CD8-positive, alpha-beta memory T cell (primary cell): ENCODE results near the gene WDCP. TPM values are rescaled to one million over a fixed set of nuclear protein-coding genes. Genes with fewer than 3 reads are reported as not detected.
A peak's percentile ranks its signal among the peaks of the same experiment; 100 is the strongest.
"Not testable (repeated sequence)": the region's sequence is repeated elsewhere in the genome, so short reads cannot be mapped to it uniquely, and the experiment has no call there.

Experiments used
- CTCF ChIA-PET: fragments of 350-600 bp; sonication (Branson Sonifier 250); formaldehyde crosslinking; loops from one replicate; lab custom pipeline; 2021; ENCODE audit warnings: antibody characterized with exemption; lab: Charles Lee
- POLR2A ChIA-PET: fragments of 350-600 bp; sonication (Branson Sonifier 250); formaldehyde crosslinking; loops from one replicate; lab custom pipeline; 2021; ENCODE audit warnings: antibody characterized with exemption; lab: Charles Lee
- DNase-seq, 5 donors: peaks; one replicate each; pipeline versions ENCODE4 v3.0.0 to v3.0.0-alpha.2; 2020 to 2022; ENCODE audit warnings: mixed read lengths in 1 of 5
- H3K27ac ChIP-seq: one replicate; pipeline ENCODE4 v1.7.0; 2013; ENCODE audit warnings: low read depth, mild to moderate bottlenecking, low read length, moderate library complexity
- H3K27me3 ChIP-seq: 2 replicates; pipeline ENCODE4 v1.7.0; 2013; ENCODE audit warnings: low read length, mild to moderate bottlenecking; ENCODE audit not compliant: insufficient read depth, poor library complexity, severe bottlenecking
- H3K36me3 ChIP-seq: 2 replicates; pipeline ENCODE4 v1.7.0; 2013; ENCODE audit warnings: mild to moderate bottlenecking, low read length, moderate library complexity; ENCODE audit not compliant: insufficient read depth
- H3K4me1 ChIP-seq: 2 replicates; pipeline ENCODE4 v1.7.0; 2013; ENCODE audit warnings: mild to moderate bottlenecking, low read length, moderate library complexity; ENCODE audit not compliant: insufficient read depth
- H3K4me3 ChIP-seq: 2 replicates; pipeline ENCODE4 v1.7.0; 2013; ENCODE audit warnings: mild to moderate bottlenecking, low read length
- H3K9me3 ChIP-seq: 2 replicates; pipeline ENCODE4 v1.7.0; 2013; ENCODE audit warnings: mild to moderate bottlenecking, low read length
- H3K27ac Mint-ChIP-seq, 8 donors: one replicate each; pipeline ENCODE4 v1.8.0; 2020 to 2021; ENCODE audit warnings: mixed read lengths in 8 of 8, mild to moderate bottlenecking in 6 of 8, inconsistent platforms in 3 of 8, moderate library complexity in 3 of 8
- H3K27me3 Mint-ChIP-seq, 2 donors: one replicate each; pipeline ENCODE4 v1.8.0; 2020 to 2021; ENCODE audit warnings: mixed read lengths in 2 of 2, mild to moderate bottlenecking in 1 of 2, moderate library complexity in 1 of 2
- H3K36me3 Mint-ChIP-seq, 3 donors: one replicate each; pipeline ENCODE4 v1.8.0; 2020 to 2021; ENCODE audit warnings: mixed read lengths in 3 of 3, inconsistent platforms in 1 of 3, mild to moderate bottlenecking in 1 of 3
- H3K4me1 Mint-ChIP-seq, 3 donors: one replicate each; pipeline ENCODE4 v1.8.0; 2020 to 2021; ENCODE audit warnings: mixed read lengths in 3 of 3, inconsistent platforms in 1 of 3, mild to moderate bottlenecking in 1 of 3
- H3K4me3 Mint-ChIP-seq, 7 donors: one replicate each; pipeline ENCODE4 v1.8.0; 2020 to 2021; ENCODE audit warnings: mixed read lengths in 7 of 7, mild to moderate bottlenecking in 6 of 7, moderate library complexity in 4 of 7, inconsistent platforms in 2 of 7
- H3K9me3 Mint-ChIP-seq, 5 donors: one replicate each; pipeline ENCODE4 v1.8.0; 2020 to 2022; ENCODE audit warnings: mixed read lengths in 5 of 5, mild to moderate bottlenecking in 3 of 5, moderate library complexity in 2 of 5, inconsistent platforms in 1 of 5
- polyA plus RNA-seq: library from polyadenylated mRNA; unstranded; fragments of 300-500 nt; fragmentation: Illumina TruSeq; gene quantifications from one replicate; pipeline ENCODE4 v1.2.3, GENCODE V29; 2021
- total RNA-seq, 2 experiments: library from RNA; stranded (reverse); gene quantifications; one replicate each; pipeline ENCODE4 v1.2.3, GENCODE V29; 2021

WDCP gene, protein sequence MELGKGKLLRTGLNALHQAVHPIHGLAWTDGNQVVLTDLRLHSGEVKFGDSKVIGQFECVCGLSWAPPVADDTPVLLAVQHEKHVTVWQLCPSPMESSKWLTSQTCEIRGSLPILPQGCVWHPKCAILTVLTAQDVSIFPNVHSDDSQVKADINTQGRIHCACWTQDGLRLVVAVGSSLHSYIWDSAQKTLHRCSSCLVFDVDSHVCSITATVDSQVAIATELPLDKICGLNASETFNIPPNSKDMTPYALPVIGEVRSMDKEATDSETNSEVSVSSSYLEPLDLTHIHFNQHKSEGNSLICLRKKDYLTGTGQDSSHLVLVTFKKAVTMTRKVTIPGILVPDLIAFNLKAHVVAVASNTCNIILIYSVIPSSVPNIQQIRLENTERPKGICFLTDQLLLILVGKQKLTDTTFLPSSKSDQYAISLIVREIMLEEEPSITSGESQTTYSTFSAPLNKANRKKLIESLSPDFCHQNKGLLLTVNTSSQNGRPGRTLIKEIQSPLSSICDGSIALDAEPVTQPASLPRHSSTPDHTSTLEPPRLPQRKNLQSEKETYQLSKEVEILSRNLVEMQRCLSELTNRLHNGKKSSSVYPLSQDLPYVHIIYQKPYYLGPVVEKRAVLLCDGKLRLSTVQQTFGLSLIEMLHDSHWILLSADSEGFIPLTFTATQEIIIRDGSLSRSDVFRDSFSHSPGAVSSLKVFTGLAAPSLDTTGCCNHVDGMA
- total RNA-seq (10 to 100 TPM; 29.4 to 31.9 TPM), polyA plus RNA-seq (4.3 TPM)

DNA sequence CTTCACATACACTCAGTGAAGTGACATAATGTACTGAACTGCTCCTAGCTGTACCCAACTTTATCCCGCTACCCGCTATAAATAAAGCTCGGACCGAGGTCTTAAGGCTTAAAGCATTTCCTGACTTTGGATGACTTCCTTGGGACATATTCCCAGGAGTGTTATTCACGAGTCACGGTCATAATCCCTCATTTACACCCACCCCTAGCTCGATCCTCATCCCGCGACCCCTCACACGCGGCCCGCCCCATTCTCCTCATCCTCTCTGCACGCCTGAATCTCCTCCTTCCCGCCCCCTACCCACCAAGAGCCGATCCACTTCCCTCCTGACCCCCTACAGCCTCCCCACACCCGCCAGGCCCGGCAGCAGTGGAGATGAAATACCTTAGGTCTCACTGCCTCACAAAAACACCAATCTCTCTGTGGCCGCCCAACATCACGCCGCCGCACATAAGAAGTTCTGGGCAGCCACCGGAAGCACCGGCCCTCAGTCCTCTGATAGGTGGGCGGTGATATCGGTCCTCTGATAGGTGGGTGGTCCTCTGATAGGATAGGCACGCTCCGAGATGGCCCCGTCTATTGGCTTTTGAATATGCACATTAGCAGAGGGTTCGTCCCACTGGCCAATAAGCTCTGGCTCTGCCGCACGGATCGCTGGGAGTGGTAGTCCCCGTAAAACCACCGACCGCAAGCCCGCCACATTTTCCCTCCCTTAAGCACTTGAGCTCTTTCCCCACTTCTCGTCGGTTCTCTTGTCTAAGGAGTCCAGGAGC lies at the start of gene WDCP:
TSS of gene WDCP (minus strand) at position 462 of the 773 bp plus-strand sequence. CDS start 7,897 bp downstream, outside the sequence.
- Histone ChIP-seq H3K36me3 (no peaks in the 10 kb centered on the region), H3K4me1 (peaks cover 22% of the 10 kb centered on the region), H3K9me3 (no peaks in the 10 kb centered on the region), H3K27me3 (peaks cover 7% of the 10 kb centered on the region), H3K4me3 (peak within 1 kb of the TSS; percentile 70), H3K27ac (peak within 1 kb of the TSS; percentile 36)
- peak within 1 kb of the TSS; percentile 31 to 97 (median 93) for H3K27ac Mint-ChIP-seq
- peaks cover 28 to 42% (median 40%) of the 10 kb centered on the region in 3 donors for H3K4me1 Mint-ChIP-seq
- POLR2A ChIA-PET: interaction anchor here (0.7 to 2.3 kb wide), 5 partner anchors 27 to 121 kb away, joined by 3 to 27 read pairs (median 4); partner anchors contain the start of genes ATAD2B, SF3B6, TP53I3 and UBXN2A
- peaks cover 0 to 3% (median 0%) of the 10 kb centered on the region in 3 donors for H3K36me3 Mint-ChIP-seq
- peak within 1 kb of the TSS; percentile 87 to 98 (median 93) for H3K4me3 Mint-ChIP-seq
- H3K9me3 Mint-ChIP-seq: no peaks in the 10 kb centered on the region
- peak; percentile 90 to 96 (median 94) for DNase-seq
- no peaks in the 10 kb centered on the region for H3K27me3 Mint-ChIP-seq
- CTCF ChIA-PET: interaction anchor here (0.7 to 2.7 kb wide), 4 partner anchors 22 to 122 kb away, joined by 3 to 16 read pairs (median 8); partner anchors contain the start of genes ATAD2B and TP53I3

DNA sequence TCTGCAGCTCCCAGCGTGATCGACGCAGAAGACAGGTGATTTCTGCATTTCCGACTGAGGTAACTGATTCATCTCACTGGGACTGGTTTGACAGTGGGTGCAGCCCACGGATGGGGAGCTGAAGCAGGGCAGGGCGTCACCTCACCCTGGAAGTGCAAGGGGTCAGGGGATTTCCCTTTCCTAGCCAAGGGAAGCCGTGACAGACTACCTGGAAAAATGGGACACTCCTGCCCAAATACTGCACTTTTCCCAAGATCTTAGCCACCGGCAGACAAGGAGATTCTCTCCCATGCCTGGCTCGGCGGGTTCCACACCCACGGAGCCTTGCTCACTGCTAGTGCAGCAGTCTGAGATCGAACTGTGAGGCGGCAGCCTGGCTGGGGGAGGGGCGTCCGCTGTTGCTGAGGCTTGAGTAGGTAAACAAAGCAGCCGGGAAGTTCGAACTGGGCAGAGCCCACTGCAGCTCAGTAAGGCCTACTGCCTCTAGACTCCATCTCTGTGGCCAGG lies 48.0 kb upstream of the WDCP start:
- H3K27me3 Mint-ChIP-seq, H3K4me3 Mint-ChIP-seq, H3K27ac ChIP-seq, H3K4me1 ChIP-seq, H3K36me3 ChIP-seq, DNase-seq, H3K4me3 ChIP-seq, H3K27ac Mint-ChIP-seq, H3K27me3 ChIP-seq, H3K9me3 ChIP-seq, H3K4me1 Mint-ChIP-seq, POLR2A ChIA-PET: not testable (repeated sequence)
- CTCF ChIA-PET: interaction anchor here (1.2 kb wide), 1 partner anchor 12 kb away, joined by 3 read pairs; no protein-coding TSS in a partner anchor
- H3K9me3 Mint-ChIP-seq: peaks cover 0 to 13% (median 0%) of the 10 kb centered on the region in 5 donors
- peaks cover 6 to 30% (median 27%) of the 10 kb centered on the region in 3 donors for H3K36me3 Mint-ChIP-seq

DNA sequence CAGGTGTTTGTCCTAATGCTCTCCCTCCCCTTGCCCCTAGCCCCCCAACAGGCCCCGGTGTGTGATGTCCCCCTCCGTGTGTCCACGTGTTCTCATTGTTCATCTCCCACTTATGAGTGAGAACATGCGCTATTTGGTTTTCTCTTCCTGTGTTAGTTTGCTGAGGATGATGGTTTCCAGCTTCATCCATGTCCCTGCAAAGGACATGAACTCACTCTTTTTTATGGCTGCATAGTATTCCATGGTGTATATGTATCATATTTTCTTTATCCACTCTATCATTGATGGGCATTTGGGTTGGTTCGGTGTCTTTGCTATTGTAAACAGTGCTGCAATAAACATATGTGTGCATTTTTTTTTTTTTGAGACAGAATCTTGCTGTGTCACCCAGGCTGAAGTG lies 46.1 kb upstream of the WDCP start:
- H3K4me1 Mint-ChIP-seq, H3K4me3 Mint-ChIP-seq, H3K9me3 ChIP-seq, POLR2A ChIA-PET, H3K27me3 Mint-ChIP-seq, H3K4me1 ChIP-seq, H3K36me3 ChIP-seq, H3K9me3 Mint-ChIP-seq, H3K27ac Mint-ChIP-seq, DNase-seq, H3K4me3 ChIP-seq, H3K27me3 ChIP-seq, H3K27ac ChIP-seq: not testable (repeated sequence)
- CTCF ChIA-PET: interaction anchor here (1.4 kb wide), 1 partner anchor 9 kb away, joined by 3 read pairs; the partner anchor contains the start of gene TP53I3
- H3K36me3 Mint-ChIP-seq: peaks cover 6 to 34% (median 17%) of the 10 kb centered on the region in 3 donors

DNA sequence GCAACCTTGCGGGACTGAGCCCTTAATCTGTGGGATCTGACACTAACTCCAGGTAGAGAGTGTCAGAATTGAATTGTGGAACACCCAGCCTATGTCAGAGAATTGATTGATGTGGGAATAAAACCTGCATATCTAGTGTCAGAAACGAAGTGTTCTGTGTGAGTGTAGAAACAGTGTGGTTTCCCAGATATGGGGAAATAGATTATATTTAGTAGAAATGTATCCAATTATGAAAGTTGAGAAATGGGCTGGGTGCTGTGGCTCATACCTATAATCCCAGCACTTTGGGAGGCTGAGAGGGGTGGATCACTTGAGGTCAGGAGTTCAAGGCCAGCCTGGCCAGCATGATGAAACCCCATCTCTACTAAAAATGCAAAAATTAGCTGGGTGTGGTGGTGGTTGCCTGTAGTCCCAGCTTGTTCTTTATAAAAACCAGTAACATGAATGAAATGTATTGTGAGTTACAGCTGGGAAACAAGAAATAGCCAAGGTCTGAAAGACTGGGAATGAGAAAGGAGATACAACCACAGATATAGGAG lies 41.7 kb upstream of the WDCP start:
- Mint-ChIP-seq H3K9me3 (no peaks in the 10 kb centered on the region), H3K4me1 (peaks cover 5 to 14% (median 13%) of the 10 kb centered on the region in 3 donors), H3K4me3 (no peak overlapping the region), H3K27me3 (peaks cover 0 to 2% of the 10 kb centered on the region in 2 donors), H3K36me3 (peaks cover 4 to 20% (median 7%) of the 10 kb centered on the region in 3 donors), H3K27ac (no peak overlapping the region)
- Histone ChIP-seq H3K27ac (no peak overlapping the region), H3K9me3 (no peaks in the 10 kb centered on the region), H3K4me1 (peaks cover 10% of the 10 kb centered on the region), H3K36me3 (no peaks in the 10 kb centered on the region), H3K4me3 (no peak overlapping the region), H3K27me3 (no peaks in the 10 kb centered on the region)
- ChIA-PET CTCF (no interaction called here), POLR2A (no interaction called here)
- DNase-seq: no peak

DNA sequence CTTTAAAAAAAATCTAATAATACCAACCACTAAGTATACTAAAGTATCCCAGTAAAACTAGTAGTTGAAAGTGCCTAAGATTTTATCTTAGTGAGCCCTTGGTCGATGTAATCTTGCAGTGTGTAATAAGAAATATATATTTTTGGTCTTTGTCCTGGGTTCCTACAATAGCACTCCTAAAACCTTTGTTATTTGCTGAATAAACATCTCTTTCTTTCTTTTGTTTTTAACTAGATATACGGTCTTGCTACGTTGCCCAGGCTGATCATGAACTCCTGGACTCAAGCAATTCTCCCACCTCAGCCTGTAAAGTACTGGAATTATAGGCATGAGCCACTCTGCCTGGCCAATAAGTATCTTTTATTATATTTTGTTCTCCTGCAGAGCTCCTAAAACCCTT lies 39.8 kb upstream of the WDCP start:
- no peak overlapping the region for H3K27ac Mint-ChIP-seq
- H3K36me3 ChIP-seq: no peaks in the 10 kb centered on the region
- H3K27ac ChIP-seq: no peak overlapping the region
- H3K9me3 ChIP-seq: no peaks in the 10 kb centered on the region
- peaks cover 3 to 17% (median 4%) of the 10 kb centered on the region in 3 donors for H3K36me3 Mint-ChIP-seq
- no peak overlapping the region for H3K4me3 Mint-ChIP-seq
- no peaks in the 10 kb centered on the region for H3K27me3 Mint-ChIP-seq
- no peak for DNase-seq
- no peak overlapping the region for H3K4me3 ChIP-seq
- ChIA-PET POLR2A (no interaction called here), CTCF (interaction anchor here (0.9 kb wide), 1 partner anchor 273 kb away, joined by 3 read pairs; no protein-coding TSS in a partner anchor)
- H3K4me1 ChIP-seq: peaks cover 14% of the 10 kb centered on the region
- peaks cover 8 to 20% (median 18%) of the 10 kb centered on the region in 3 donors for H3K4me1 Mint-ChIP-seq
- no peaks in the 10 kb centered on the region for H3K27me3 ChIP-seq
- no peaks in the 10 kb centered on the region for H3K9me3 Mint-ChIP-seq

DNA sequence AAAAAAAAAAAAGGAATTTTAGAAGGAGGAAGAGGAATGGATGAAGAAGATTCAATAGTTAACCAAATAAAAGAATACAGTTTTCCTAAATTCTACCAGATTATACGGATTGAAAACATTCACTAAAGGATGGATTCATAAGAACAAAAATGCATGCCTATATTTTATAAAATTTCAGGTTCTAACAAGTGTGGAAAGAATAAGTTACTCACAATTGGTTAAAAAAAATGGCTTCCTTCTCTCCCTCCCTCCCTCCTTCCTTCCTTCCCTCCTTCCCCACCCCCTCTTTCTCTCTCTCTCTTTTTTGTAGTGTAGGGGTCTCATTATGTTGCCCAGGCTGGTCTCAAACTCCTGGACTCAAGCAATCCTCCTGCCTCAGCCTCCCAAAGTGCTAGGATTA lies 39.0 kb upstream of the WDCP start:
- ChIA-PET CTCF (no interaction called here), POLR2A (no interaction called here)
- Mint-ChIP-seq H3K4me1 (peaks cover 8 to 20% (median 18%) of the 10 kb centered on the region in 3 donors), H3K9me3 (no peaks in the 10 kb centered on the region), H3K27ac (no peak overlapping the region), H3K4me3 (peak overlapping the region in 1 of 7 donors; percentile 32), H3K27me3 (no peaks in the 10 kb centered on the region), H3K36me3 (peaks cover 4 to 20% (median 5%) of the 10 kb centered on the region in 3 donors)
- Histone ChIP-seq H3K4me1 (peaks cover 14% of the 10 kb centered on the region), H3K9me3 (no peaks in the 10 kb centered on the region), H3K27ac (no peak overlapping the region), H3K4me3 (no peak overlapping the region), H3K36me3 (no peaks in the 10 kb centered on the region), H3K27me3 (no peaks in the 10 kb centered on the region)
- DNase-seq: no peak

DNA sequence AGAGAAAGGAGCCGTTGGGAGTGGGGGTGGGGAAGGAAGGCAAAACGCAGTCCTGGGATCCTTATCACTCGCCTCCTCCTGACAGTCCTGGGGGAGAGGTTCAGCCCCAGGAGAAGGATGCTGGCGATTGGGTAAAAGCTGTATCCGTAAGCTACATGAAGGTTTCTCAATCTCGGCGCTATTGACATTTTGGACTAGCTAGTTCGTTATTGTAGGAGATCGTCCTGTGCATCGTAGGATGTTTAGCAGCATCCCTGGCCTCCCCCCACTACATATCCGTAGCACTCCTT lies 38.0 kb upstream of the WDCP start:
- Mint-ChIP-seq H3K27me3 (no peaks in the 10 kb centered on the region), H3K4me1 (peaks cover 8 to 20% (median 18%) of the 10 kb centered on the region in 3 donors), H3K4me3 (peak overlapping the region in 6 of 7 donors; percentile 51 to 88 (median 61)), H3K27ac (peak overlapping the region in 1 of 8 donors; percentile 70), H3K9me3 (no peaks in the 10 kb centered on the region), H3K36me3 (peaks cover 4 to 25% (median 5%) of the 10 kb centered on the region in 3 donors)
- no peaks in the 10 kb centered on the region for H3K27me3 ChIP-seq
- peaks cover 14% of the 10 kb centered on the region for H3K4me1 ChIP-seq
- peak overlapping the region; percentile 33 for H3K27ac ChIP-seq
- DNase-seq: no peak
- no peaks in the 10 kb centered on the region for H3K9me3 ChIP-seq
- peak overlapping the region; percentile 67 for H3K4me3 ChIP-seq
- H3K36me3 ChIP-seq: no peaks in the 10 kb centered on the region
- ChIA-PET POLR2A (interaction anchor here (2.5 kb wide), 1 partner anchor 158 kb away, joined by 20 read pairs; the partner anchor contains the start of gene ATAD2B), CTCF (interaction anchor here (1.1 to 5.2 kb wide), 21 partner anchors 9 to 296 kb away, joined by 3 to 48 read pairs (median 5); partner anchors contain the start of genes ATAD2B, FKBP1B, SF3B6 and WDCP)
